ENCODE results near the gene SLC8A3.

DNA sequence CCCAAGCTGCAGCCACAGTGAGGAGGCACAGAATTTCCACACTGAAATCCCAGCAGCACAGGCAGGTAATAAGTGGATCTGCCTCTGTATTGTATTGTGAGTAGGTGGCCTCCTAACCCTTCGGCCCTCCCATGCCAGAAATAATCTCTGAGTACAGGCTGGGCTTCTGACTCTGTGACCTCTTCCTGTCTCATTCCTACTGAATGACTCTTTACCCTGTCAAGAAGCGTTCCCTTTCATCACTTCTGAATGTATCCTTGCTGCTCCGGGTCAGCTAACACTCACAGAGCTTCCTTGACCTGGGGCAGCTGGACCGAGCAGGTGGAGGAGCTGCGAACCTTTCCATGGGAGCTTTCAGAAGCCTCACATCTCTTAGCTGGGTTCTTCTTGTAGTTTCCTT, 119.6 kb downstream of the SLC8A3 start:
- TF ChIP-seq CTCF (IDR thresholded peaks at IDR 0.05 in 2 of 3, conservative IDR thresholded peaks at IDR 0.05 in 1 of 3; ENCODE audit: borderline replicate concordance in 1 of 3, insufficient read depth in 1 of 3, low read depth in 2 of 3, low read length in 2 of 3), result no peak
- TF ChIP-seq ATF3 (IDR thresholded peaks at IDR 0.05), result no peak
- no peak for TF ChIP-seq YY1 (IDR thresholded peaks at IDR 0.05; ENCODE audit: extremely low read depth, insufficient replicate concordance, low read depth, low read length)
- TF ChIP-seq POLR2A (IDR thresholded peaks at IDR 0.05; ENCODE audit: borderline replicate concordance, extremely low read depth, insufficient read depth, insufficient read length), result no peak
- no peak for TF ChIP-seq EZH2 (IDR thresholded peaks at IDR 0.05)
- TF ChIP-seq POLR2AphosphoS5 (IDR thresholded peaks at IDR 0.05; ENCODE audit: low read depth, low read length), result no peak
- no peak for TF ChIP-seq EZH2phosphoT487 (IDR thresholded peaks at IDR 0.05; ENCODE audit: borderline replicate concordance)
- no peak for TF ChIP-seq SRF (IDR thresholded peaks at IDR 0.05; ENCODE audit: low read depth)
- TF ChIP-seq ZNF274 (IDR thresholded peaks at IDR 0.05; ENCODE audit: low read depth, low read length), result no peak
- TF ChIP-seq SIN3A (IDR thresholded peaks at IDR 0.05; ENCODE audit: low read depth), result no peak
- no peak for TF ChIP-seq ZBTB33 (IDR thresholded peaks at IDR 0.05; ENCODE audit: extremely low read depth, insufficient replicate concordance, low read length)
- TF ChIP-seq, protein P1, sequence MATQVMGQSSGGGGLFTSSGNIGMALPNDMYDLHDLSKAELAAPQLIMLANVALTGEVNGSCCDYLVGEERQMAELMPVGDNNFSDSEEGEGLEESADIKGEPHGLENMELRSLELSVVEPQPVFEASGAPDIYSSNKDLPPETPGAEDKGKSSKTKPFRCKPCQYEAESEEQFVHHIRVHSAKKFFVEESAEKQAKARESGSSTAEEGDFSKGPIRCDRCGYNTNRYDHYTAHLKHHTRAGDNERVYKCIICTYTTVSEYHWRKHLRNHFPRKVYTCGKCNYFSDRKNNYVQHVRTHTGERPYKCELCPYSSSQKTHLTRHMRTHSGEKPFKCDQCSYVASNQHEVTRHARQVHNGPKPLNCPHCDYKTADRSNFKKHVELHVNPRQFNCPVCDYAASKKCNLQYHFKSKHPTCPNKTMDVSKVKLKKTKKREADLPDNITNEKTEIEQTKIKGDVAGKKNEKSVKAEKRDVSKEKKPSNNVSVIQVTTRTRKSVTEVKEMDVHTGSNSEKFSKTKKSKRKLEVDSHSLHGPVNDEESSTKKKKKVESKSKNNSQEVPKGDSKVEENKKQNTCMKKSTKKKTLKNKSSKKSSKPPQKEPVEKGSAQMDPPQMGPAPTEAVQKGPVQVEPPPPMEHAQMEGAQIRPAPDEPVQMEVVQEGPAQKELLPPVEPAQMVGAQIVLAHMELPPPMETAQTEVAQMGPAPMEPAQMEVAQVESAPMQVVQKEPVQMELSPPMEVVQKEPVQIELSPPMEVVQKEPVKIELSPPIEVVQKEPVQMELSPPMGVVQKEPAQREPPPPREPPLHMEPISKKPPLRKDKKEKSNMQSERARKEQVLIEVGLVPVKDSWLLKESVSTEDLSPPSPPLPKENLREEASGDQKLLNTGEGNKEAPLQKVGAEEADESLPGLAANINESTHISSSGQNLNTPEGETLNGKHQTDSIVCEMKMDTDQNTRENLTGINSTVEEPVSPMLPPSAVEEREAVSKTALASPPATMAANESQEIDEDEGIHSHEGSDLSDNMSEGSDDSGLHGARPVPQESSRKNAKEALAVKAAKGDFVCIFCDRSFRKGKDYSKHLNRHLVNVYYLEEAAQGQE (IDR thresholded peaks at IDR 0.05; ENCODE audit: low read depth), result no peak
- TF ChIP-seq CEBPB (IDR thresholded peaks at IDR 0.05; ENCODE audit: low read depth), result no peak
